ENCODE measurements around the gene RTL3.
"Not testable (repeated sequence)": the region's sequence is repeated elsewhere in the genome, so short reads cannot be mapped to it uniquely, and the experiment has no call there.

The RTL3 gene

GRCh38 chrX:78658845-78659744, at the start of gene RTL3:
TSS of gene RTL3 (minus strand) at chrX:78659328. CDS start at chrX:78658420, 908 bp downstream.
- DNase-seq (ENCODE audit: low read depth in 1 of 2, low spot score in 1 of 2) = no peak

DNA sequence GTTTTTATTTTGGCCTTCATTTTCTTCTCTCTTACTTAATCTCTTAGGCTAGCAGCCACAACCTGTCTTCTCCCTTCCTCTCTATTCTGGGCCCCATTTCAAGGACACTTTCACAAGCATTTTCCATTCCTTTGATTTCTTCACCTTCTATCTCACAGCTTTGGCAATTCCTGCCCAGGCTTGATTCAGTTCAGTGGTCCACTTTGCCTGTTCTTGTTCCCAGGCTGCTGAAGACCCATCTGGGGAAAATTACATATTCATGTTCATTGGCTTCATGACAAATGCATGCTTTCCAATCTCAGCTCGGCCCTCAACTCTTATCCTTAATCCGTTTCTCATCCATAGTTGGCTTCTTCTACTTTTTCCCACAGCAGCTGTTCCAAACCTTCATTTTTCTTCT, 49.7 kb upstream of the RTL3 start:
- no peak for DNase-seq (ENCODE audit: low read depth in 1 of 2, low spot score in 1 of 2)

GRCh38 chrX:78708262-78708661, 49.1 kb upstream of the RTL3 start:
- DNase-seq (ENCODE audit: low read depth in 1 of 2, low spot score in 1 of 2) = no peak

DNA sequence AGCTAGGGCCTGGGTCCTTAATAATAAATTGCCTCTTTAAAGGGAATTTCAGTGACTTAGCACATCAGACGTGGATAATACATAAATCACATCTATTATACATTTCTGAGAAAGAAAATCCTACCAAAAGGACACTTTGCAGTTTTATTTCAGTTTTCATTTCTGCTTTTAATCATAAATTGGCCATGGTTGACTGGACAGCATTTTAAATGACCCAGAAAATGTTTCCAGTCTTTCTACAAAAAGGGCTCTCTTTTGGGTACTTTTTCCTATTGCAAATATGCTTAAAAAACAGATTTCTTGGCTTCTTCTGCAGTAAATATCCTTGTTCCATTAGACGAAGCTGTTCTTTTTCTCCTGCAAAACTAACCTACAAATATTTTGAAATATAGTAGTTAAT, 46.9 kb upstream of the RTL3 start:
- no peak for DNase-seq (ENCODE audit: low read depth in 1 of 2, low spot score in 1 of 2)

DNA sequence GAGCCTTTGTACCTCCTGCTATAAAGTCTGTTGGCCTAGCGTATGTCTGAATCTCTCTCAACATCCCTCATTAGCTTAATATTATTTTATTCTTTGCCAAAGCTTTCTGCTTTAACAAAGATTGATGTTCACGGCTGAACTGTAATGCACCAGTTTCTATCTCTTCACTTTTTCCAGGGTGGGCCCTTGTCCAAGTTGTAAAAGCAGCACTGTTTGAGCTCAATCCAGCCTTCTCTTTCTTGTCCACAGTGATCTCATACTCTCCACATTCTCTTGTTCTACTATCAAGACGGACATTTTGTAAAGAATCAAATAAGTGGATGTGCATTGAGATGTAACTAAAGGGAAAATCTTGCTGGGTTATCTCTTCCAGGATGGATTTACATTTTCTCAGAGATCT, 34.4 kb upstream of the RTL3 start:
- no peak for DNase-seq (ENCODE audit: low read depth in 1 of 2, low spot score in 1 of 2)

DNA sequence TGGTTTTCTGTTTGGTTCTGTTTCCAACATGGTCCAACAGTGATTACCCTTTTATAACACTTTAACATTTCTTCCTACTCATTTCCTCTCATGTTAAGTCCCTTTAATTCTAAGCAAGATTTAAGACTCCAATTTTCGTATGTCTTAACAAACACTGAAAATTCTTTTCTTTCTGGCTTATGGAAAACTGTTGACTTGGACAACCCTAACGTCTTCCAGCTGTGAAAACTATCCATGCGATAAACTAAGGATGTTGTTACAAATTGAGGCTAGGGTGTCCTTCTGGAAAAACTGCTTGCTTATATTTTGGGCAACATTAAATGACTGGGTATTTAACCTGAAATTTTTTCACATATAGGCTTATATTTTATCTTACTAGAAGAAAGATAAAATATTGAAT, 33.9 kb upstream of the RTL3 start:
- DNase-seq (ENCODE audit: low read depth in 1 of 2, low spot score in 1 of 2) = no peak

DNA sequence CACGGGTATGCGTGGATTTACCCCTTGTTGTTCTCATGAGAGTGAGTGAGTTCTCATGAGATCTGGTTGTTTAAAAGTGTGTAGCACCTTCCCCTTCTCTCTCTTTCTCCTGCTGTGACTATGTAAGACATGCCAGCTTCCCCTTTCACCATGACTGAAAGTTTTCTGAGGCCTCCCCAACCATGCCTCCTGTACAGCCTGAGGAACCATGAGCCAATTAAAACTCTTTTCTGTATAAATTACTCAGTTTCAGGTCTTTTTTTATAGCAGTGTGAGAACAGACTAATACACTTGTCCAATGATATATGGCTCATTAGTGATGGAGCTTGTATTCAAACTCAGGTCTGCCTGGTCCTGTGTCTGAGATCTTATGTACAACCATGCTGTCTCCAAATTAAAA, 28.5 kb upstream of the RTL3 start:
- DNase-seq (ENCODE audit: low read depth in 1 of 2, low spot score in 1 of 2) = no peak

DNA sequence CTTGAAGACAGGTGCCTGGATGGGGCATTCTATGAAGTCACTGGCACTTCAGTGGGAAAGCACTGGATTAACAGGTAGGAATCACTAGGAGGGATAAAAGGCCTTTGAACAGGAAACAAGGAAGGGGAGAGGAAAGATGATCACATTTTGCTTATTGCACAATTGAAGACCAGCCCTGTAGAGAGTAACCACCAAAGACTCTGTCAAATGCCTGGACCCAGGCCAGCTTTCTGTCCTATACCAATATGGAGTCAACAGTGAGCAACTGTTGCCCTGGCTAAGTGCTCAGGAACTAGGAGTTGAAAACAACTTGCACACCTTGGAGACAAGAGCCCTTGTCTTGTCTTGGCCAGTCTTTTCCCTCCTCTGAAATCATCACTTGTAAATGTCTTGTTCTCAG, 14.1 kb upstream of the RTL3 start:
- DNase-seq (ENCODE audit: low read depth in 1 of 2, low spot score in 1 of 2) = no peak

GRCh38 chrX:78665342-78665741, 6.2 kb upstream of the RTL3 start:
- DNase-seq (ENCODE audit: low read depth in 1 of 2, low spot score in 1 of 2) = no peak

DNA sequence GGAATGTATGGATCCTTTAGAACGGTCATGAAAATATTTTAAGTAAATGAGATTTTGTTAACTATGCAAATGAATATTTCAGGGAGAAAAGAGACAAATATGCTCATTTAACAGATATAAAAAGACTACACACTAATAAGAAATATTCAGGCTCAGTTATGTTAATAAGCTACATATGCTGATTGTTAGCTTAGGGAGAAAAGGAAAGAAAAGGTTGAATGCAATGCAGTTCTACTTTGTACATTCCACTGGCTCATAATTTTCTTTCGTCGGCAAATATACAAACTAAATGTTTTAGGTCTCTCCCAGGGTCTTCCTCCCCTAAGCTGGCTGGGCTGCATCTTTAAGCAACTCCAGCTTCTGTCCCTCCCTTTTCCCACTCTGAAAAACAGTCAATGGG, 2.7 kb upstream of the RTL3 start:
- DNase-seq (ENCODE audit: low read depth in 1 of 2, low spot score in 1 of 2) = no peak

- DNase-seq (ENCODE audit: low read depth in 1 of 2, low spot score in 1 of 2) = no peak
Measured at GRCh38 chrX:78659955-78660354, 827 bp upstream of the RTL3 start.

DNA sequence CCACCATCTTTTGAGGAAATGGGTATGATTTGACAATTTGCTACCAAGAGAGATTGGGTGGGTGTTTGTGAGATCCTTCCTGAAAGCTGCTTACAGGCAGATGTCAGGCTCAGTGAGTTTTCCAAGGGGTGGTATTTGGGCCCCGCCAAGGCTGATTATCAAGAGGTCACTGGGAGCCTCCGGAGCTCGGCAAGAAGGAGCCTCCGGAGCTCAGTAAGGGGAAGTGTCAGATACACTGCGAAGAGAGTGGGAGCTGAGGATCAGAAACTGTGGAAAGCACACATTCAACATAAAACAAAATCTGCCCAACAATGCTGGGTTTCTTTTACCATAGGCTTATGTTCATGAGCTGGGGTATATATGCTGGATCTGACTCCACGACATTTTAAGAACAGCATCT, 714 bp downstream of the RTL3 start:
- no peak for DNase-seq (ENCODE audit: low read depth in 1 of 2, low spot score in 1 of 2)

GRCh38 chrX:78655642-78656041, 3.5 kb downstream of the RTL3 start:
- DNase-seq (ENCODE audit: low read depth in 1 of 2, low spot score in 1 of 2) = no peak

DNA sequence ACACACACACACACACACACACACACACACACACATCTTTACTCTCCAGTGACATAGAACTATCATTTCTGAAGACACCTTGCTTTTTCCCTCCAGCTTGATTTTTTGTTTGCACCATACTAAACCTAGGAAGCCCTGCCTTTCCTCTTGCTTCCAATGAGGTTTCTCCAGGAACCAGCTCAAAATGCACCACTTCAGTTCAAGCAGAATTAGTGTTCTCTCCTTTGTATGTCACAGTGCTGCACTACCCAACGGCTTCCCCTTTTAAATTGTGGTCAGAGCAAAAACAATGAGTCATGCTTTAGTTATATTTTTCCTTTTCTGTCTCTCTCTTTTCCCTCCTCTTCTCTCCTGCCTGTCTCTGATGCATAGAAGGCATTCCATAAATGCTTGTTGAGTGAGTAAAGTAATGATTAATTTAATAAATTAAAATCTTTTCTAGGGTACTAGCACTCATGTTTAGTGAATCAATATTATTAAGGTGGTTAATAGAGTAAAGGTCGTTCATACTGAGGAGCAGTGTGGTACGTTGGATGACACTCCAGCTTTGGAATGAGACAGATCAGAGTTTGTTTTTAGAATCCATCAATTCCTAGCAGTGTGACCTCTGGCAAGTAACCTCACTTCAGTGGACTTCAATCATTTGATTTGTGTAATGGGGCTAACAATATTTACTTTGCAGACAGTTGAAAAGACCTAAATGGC, 5.9 kb downstream of the RTL3 start:
- no peak for DNase-seq (ENCODE audit: low read depth in 1 of 2, low spot score in 1 of 2)

- no peak for DNase-seq (ENCODE audit: low read depth in 1 of 2, low spot score in 1 of 2)
Measured at GRCh38 chrX:78650906-78651437, 8.2 kb downstream of the RTL3 start.

DNA sequence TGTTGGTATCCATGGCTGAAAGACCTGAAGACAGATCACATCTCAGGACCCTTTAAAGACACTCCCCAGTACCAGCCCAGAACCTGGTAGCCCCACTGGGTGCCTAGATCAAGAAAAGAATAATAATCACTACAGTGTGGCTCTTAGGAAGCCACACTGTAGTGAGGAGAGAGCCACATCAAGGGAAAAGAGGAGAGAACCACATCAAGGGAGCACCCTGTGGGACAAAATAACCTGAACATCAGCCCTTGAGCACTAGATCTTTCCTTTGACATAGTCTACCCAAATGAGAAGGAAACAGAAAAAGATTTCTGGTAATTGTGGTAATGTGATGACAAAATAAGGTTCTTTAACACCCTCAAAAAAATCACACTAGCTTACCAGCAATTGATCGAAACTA, 15.3 kb downstream of the RTL3 start:
- DNase-seq (ENCODE audit: low read depth in 1 of 2, low spot score in 1 of 2) = no peak

DNA sequence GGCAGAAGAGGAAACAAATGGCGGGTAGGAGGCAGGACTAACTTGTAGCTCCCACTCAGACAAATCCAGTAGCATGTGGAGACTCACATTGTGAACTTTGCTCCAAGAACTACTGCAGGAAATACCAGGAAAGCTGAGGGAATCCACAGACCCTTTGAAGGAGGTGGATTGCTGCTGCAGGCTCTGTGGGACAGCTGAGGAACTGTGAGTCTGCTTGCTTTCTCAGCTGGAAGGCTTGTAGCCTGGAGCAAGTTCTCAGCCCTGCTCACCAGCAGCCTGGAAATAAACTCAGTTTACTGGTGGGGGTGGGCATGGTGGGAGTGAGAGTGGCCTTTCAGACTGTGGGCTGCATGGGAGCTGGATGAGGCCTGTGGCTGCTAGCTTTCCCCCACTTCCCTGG, 16.0 kb downstream of the RTL3 start:
- no peak for DNase-seq (ENCODE audit: low read depth in 1 of 2, low spot score in 1 of 2)

DNA sequence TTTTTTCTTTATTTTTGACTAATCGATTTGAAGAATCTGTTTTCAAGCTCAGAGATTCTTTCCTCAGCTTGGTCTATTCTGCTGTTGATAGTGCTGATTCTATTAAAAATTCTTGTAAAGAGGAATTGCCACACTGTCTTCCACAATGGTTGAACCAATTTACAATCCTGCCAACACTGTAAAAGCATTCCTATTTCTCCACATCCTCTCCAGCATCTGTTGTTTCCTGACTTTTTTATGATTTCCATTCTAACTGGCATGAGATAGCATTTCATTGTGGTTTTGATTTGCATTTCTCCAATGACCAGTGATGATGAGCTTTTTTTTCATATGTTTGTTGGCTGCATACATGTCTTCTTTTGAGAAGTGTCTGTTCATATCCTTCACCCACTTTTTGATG, 23.0 kb downstream of the RTL3 start:
- not testable (repeated sequence) for DNase-seq (ENCODE audit: low read depth in 1 of 2, low spot score in 1 of 2)

GRCh38 chrX:78624962-78625909, 33.9 kb downstream of the RTL3 start:
- DNase-seq (ENCODE audit: low read depth in 1 of 2, low spot score in 1 of 2) = no peak

- no peak for DNase-seq (ENCODE audit: low read depth in 1 of 2, low spot score in 1 of 2)
Measured at GRCh38 chrX:78624426-78624825, 34.7 kb downstream of the RTL3 start.

DNA sequence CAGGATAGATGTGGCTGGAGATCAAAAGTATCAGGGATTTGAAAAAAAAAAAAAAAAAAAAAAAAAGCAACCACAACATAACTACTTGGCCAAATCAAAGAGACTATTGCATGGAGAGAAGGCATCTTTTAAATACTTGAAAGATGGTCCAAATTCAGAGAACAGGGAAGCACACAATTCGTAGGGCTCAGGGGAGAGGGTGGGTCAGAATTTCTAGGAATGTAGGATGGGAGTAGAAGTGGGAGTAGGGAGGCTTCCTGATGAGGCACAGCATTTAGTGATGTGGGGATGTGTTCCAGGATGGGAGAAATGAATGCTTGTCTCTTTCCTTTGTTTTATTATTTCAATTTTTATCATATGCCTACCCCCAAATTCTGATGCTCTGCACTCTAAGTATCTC, 36.3 kb downstream of the RTL3 start:
- DNase-seq (ENCODE audit: low read depth in 1 of 2, low spot score in 1 of 2) = no peak

Data from stimulated activated CD4-positive, alpha-beta T cell treated with anti-CD3 and anti-CD28 coated beads, Interleukin-15, amount 100 ng/mL, for 1 hour (primary cell).